Measurements from ENCODE around the gene WFDC1.

Gene WFDC1

DNA sequence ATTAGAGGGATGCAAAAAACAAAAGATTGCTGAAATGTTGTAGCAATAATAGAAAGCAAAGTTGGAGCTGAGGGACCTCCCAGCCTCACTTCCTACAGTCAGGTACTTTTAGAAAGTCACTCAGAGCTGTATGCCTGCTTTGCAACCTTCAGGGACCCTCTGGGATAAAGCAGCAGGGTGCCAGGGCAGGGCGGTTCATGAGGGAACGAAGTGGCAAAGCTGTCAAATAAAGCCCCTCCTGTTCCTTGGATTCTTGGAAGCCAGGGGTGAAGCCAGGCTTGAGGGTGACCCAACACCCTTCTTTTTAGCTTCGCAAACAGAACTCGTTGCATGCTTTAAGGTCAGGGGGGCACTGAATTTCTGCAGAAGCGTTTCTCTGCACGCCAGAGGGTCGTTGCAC is 74.4 kb downstream of the WFDC1 start:
- no peaks in the 10 kb centered on the region for H3K36me3 ChIP-seq (ENCODE audit: insufficient read depth, low read length)
- H3K27ac ChIP-seq (ENCODE audit: low read length): no peak overlapping the region
- H3K79me2 ChIP-seq (ENCODE audit: insufficient read depth, low read length): no peaks in the 10 kb centered on the region
- TF ChIP-seq CTCF (IDR thresholded peaks at IDR 0.05; ENCODE audit: borderline replicate concordance, extremely low read depth, low read length, poor library complexity, severe bottlenecking): no peak
- no peak overlapping the region for H3K9ac ChIP-seq (ENCODE audit: low read depth, low read length)
- H3K27me3 ChIP-seq (ENCODE audit: insufficient read depth, low read length, poor library complexity): peaks cover 3% of the 10 kb centered on the region
- DNase-seq: no peak
- no peak overlapping the region for H3K4me2 ChIP-seq (ENCODE audit: insufficient read depth, low read length)
- ATAC-seq (ENCODE audit: insufficient read depth, low read depth): no peak
- no peak overlapping the region for H2AFZ ChIP-seq (ENCODE audit: low read depth, low read length)
- no peaks in the 10 kb centered on the region for H3K4me1 ChIP-seq (ENCODE audit: insufficient read depth, low read length)
- H3K9me3 ChIP-seq (ENCODE audit: insufficient read depth, low read length, severe bottlenecking): no peaks in the 10 kb centered on the region
- H4K20me1 ChIP-seq (ENCODE audit: insufficient read depth, low read length): no peaks in the 10 kb centered on the region
- H3K4me3 ChIP-seq (ENCODE audit: low read depth in 1 of 2, low read length in 2 of 2): no peak overlapping the region

- H3K9ac ChIP-seq (ENCODE audit: low read depth, low read length): no peak overlapping the region
- no peak overlapping the region for H3K4me2 ChIP-seq (ENCODE audit: insufficient read depth, low read length)
- H3K27me3 ChIP-seq (ENCODE audit: insufficient read depth, low read length, poor library complexity): peaks cover 3% of the 10 kb centered on the region
- H3K4me3 ChIP-seq (ENCODE audit: low read depth in 1 of 2, low read length in 2 of 2): no peak overlapping the region
- no peak for TF ChIP-seq EZH2 (IDR thresholded peaks at IDR 0.05; ENCODE audit: borderline replicate concordance, low read depth, low read length, severe bottlenecking)
- no peak for TF ChIP-seq CTCF (IDR thresholded peaks at IDR 0.05; ENCODE audit: borderline replicate concordance, extremely low read depth, low read length, poor library complexity, severe bottlenecking)
- H3K27ac ChIP-seq (ENCODE audit: low read length): no peak overlapping the region
- no peaks in the 10 kb centered on the region for H3K79me2 ChIP-seq (ENCODE audit: insufficient read depth, low read length)
- ATAC-seq (ENCODE audit: insufficient read depth, low read depth): no peak
- no peaks in the 10 kb centered on the region for H3K4me1 ChIP-seq (ENCODE audit: insufficient read depth, low read length)
- DNase-seq: no peak
- H3K36me3 ChIP-seq (ENCODE audit: insufficient read depth, low read length): no peaks in the 10 kb centered on the region
- no peak overlapping the region for H2AFZ ChIP-seq (ENCODE audit: low read depth, low read length)
- H3K9me3 ChIP-seq (ENCODE audit: insufficient read depth, low read length, severe bottlenecking): no peaks in the 10 kb centered on the region
- no peaks in the 10 kb centered on the region for H4K20me1 ChIP-seq (ENCODE audit: insufficient read depth, low read length)
Measured at GRCh38 chr16:84369938-84370627, 75.4 kb downstream of the WFDC1 start.

- no peaks in the 10 kb centered on the region for H3K4me1 ChIP-seq (ENCODE audit: insufficient read depth, low read length)
- H3K27me3 ChIP-seq (ENCODE audit: insufficient read depth, low read length, poor library complexity): peaks cover 3% of the 10 kb centered on the region
- H4K20me1 ChIP-seq (ENCODE audit: insufficient read depth, low read length): no peaks in the 10 kb centered on the region
- H3K9ac ChIP-seq (ENCODE audit: low read depth, low read length): no peak overlapping the region
- no peak overlapping the region for H3K27ac ChIP-seq (ENCODE audit: low read length)
- no peak overlapping the region for H3K4me2 ChIP-seq (ENCODE audit: insufficient read depth, low read length)
- no peaks in the 10 kb centered on the region for H3K36me3 ChIP-seq (ENCODE audit: insufficient read depth, low read length)
- no peak overlapping the region for H3K4me3 ChIP-seq (ENCODE audit: low read depth in 1 of 2, low read length in 2 of 2)
- H3K9me3 ChIP-seq (ENCODE audit: insufficient read depth, low read length, severe bottlenecking): no peaks in the 10 kb centered on the region
- ATAC-seq (ENCODE audit: insufficient read depth, low read depth) (no peak), DNase-seq (no peak)
- TF ChIP-seq CTCF (IDR thresholded peaks at IDR 0.05; ENCODE audit: borderline replicate concordance, extremely low read depth, low read length, poor library complexity, severe bottlenecking): no peak
- no peak for TF ChIP-seq EZH2 (IDR thresholded peaks at IDR 0.05; ENCODE audit: borderline replicate concordance, low read depth, low read length, severe bottlenecking)
- H3K79me2 ChIP-seq (ENCODE audit: insufficient read depth, low read length): no peaks in the 10 kb centered on the region
- H2AFZ ChIP-seq (ENCODE audit: low read depth, low read length): no peak overlapping the region
Measured at GRCh38 chr16:84370723-84371552, 76.3 kb downstream of the WFDC1 start.

Data from DND-41 (cell line).